WTC11 (cell line): Measurements from ENCODE around the gene TNPO1.

Source experiments
- FOXJ3 ChIP-seq: sonication (generic); formaldehyde crosslinking; IDR thresholded peaks from 2 replicates; pipeline ENCODE4 v1.9.0; 2021; ENCODE audit warnings: missing genetic modification reagents, mild to moderate bottlenecking, borderline replicate concordance
- NR3C1 ChIP-seq: sonication (generic); formaldehyde crosslinking; conservative IDR thresholded peaks from 2 replicates; pipeline ENCODE4 v1.8.1; 2023; ENCODE audit warnings: low read depth, mild to moderate bottlenecking, missing genetic modification reagents
- TP53 ChIP-seq: sonication (generic); formaldehyde crosslinking; IDR thresholded peaks from 2 replicates; pipeline ENCODE4 v1.8.1; 2023; ENCODE audit warnings: mild to moderate bottlenecking, missing genetic modification reagents
- ZNF263 ChIP-seq: sonication (generic); formaldehyde crosslinking; IDR thresholded peaks from 2 replicates; pipeline ENCODE4 v1.8.1; 2022; ENCODE audit warnings: low read depth, mild to moderate bottlenecking, moderate library complexity, missing genetic modification reagents
- TF ChIP-seq, protein P1 (sequence below): fragments of 200-600 bp; IDR thresholded peaks from 2 replicates; pipeline ENCODE4 v1.8.0; 2022; ENCODE audit warnings: antibody characterized with exemption

DNA sequence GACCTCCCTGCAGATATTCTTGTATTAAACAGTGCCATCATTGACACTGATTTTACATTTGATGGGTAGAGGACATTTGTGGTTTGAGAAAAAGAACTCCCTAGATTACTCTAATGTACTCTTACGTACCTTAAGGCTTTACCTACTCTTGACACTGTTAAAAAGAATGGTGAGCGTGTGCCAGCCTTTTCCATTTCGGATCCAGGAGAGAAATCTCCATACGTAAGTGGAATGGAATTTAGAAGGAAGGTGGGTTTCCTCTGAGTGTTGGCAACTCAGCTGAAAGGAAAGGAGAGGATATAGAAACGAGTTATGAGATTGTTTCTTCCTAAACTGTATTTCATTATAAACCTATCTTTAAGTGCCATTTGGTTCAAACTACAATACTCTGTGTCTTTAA is 40.9 kb downstream of the TNPO1 start:
- TF ChIP-seq, protein P1, sequence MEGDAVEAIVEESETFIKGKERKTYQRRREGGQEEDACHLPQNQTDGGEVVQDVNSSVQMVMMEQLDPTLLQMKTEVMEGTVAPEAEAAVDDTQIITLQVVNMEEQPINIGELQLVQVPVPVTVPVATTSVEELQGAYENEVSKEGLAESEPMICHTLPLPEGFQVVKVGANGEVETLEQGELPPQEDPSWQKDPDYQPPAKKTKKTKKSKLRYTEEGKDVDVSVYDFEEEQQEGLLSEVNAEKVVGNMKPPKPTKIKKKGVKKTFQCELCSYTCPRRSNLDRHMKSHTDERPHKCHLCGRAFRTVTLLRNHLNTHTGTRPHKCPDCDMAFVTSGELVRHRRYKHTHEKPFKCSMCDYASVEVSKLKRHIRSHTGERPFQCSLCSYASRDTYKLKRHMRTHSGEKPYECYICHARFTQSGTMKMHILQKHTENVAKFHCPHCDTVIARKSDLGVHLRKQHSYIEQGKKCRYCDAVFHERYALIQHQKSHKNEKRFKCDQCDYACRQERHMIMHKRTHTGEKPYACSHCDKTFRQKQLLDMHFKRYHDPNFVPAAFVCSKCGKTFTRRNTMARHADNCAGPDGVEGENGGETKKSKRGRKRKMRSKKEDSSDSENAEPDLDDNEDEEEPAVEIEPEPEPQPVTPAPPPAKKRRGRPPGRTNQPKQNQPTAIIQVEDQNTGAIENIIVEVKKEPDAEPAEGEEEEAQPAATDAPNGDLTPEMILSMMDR = no peak
- TF ChIP-seq NR3C1 (no peak), TP53 (CRISPR knock-in tag) (no peak), ZNF263 (CRISPR knock-in tag) (no peak), FOXJ3 (CRISPR knock-in tag) (no peak)
